Neural cell (in vitro differentiated cells): ENCODE measurements around the gene CMTM3. TPM values are rescaled to one million over a fixed set of nuclear protein-coding genes. Genes with fewer than 3 reads are reported as not detected.

Experiments
- H2AFZ ChIP-seq: fragments of 200-600, 300-800 bp; sonication (generic), shearing (Covaris generic); 2 replicates; pipeline ENCODE4 v1.6.0; 2014; ENCODE audit warnings: low read depth, mild to moderate bottlenecking, antibody characterized with exemption, low read length, moderate library complexity
- H3F3A ChIP-seq: fragments of 200-600 bp; shearing (Covaris generic); 2 replicates; pipeline ENCODE4 v1.6.1; 2016; ENCODE audit warnings: mild to moderate bottlenecking, moderate library complexity, mixed read lengths, antibody characterized with exemption, low read length; ENCODE audit not compliant: insufficient read depth, poor library complexity, severe bottlenecking
- H3K27ac ChIP-seq: fragments of 200-600, 300-800 bp; sonication (generic), shearing (Covaris generic); 2 replicates; pipeline ENCODE4 v1.5.1; 2014; ENCODE audit warnings: mild to moderate bottlenecking, low read length, moderate library complexity
- H3K27me3 ChIP-seq: fragments of 300-800, 200-600 bp; sonication (generic), shearing (Covaris generic); 2 replicates; pipeline ENCODE4 v1.6.0; 2014; ENCODE audit warnings: mild to moderate bottlenecking, low read depth, low read length, moderate library complexity; ENCODE audit not compliant: insufficient read depth
- H3K36me3 ChIP-seq: fragments of 300-800, 200-600 bp; sonication (generic), shearing (Covaris generic); 2 replicates; pipeline ENCODE4 v1.5.1; 2014; ENCODE audit warnings: mild to moderate bottlenecking, antibody characterized with exemption, low read length, moderate library complexity; ENCODE audit not compliant: insufficient read depth
- H3K4me2 ChIP-seq: fragments of 300-800, 200-600 bp; sonication (generic), shearing (Covaris generic); 2 replicates; pipeline ENCODE4 v1.6.0; 2014; ENCODE audit warnings: mild to moderate bottlenecking, low read length
- H3K4me3 ChIP-seq: fragments of 300-800, 200-600 bp; sonication (generic), shearing (Covaris generic); 2 replicates; pipeline ENCODE4 v1.5.1; 2014; ENCODE audit warnings: mild to moderate bottlenecking, low read length, moderate library complexity
- H3K79me2 ChIP-seq: fragments of 200-600 bp; shearing (Covaris generic); replicated peaks from 2 replicates; pipeline ENCODE4 v1.6.0; 2014; ENCODE audit warnings: mild to moderate bottlenecking, low read length, moderate library complexity; ENCODE audit not compliant: insufficient read depth
- H3K9ac ChIP-seq: fragments of 300-800, 200-600 bp; sonication (generic), shearing (Covaris generic); 2 replicates; pipeline ENCODE4 v1.6.1; 2016; ENCODE audit warnings: mild to moderate bottlenecking, low read length, mixed read lengths
- H3K9me2 ChIP-seq: fragments of 200-600 bp; shearing (Covaris generic); 2 replicates; pipeline ENCODE4 v1.6.1; 2016; ENCODE audit warnings: mild to moderate bottlenecking, low read length, mixed read lengths; ENCODE audit not compliant: insufficient read depth
- H3K9me3 ChIP-seq: fragments of 200-600, 300-800 bp; sonication (generic), shearing (Covaris generic); 2 replicates; pipeline ENCODE4 v1.6.1; 2016; ENCODE audit warnings: mild to moderate bottlenecking, mixed run types, low read length, moderate library complexity, mixed read lengths
- H4K20me1 ChIP-seq: fragments of 200-600 bp; shearing (Covaris generic); 2 replicates; pipeline ENCODE4 v1.6.1; 2016; ENCODE audit warnings: mild to moderate bottlenecking, mixed run types; ENCODE audit not compliant: insufficient read depth
- EP300 ChIP-seq: fragments of 450-650 bp; conservative IDR thresholded peaks from 2 replicates; pipeline ENCODE4 v1.6.1; 2014; ENCODE audit warnings: antibody characterized with exemption, mild to moderate bottlenecking, moderate library complexity; ENCODE audit not compliant: poor library complexity, severe bottlenecking
- EZH2 ChIP-seq: fragments of 200-600, 300-800 bp; shearing (Covaris generic), sonication (generic); IDR thresholded peaks from 2 replicates; pipeline ENCODE4 v1.6.1; 2014; ENCODE audit warnings: antibody characterized with exemption, low read length, borderline replicate concordance, mild to moderate bottlenecking; ENCODE audit not compliant: insufficient read depth, poor library complexity, severe bottlenecking
- MXI1 ChIP-seq: fragments of 450-650 bp; conservative IDR thresholded peaks from 2 replicates; pipeline ENCODE4 v1.6.1; 2014; ENCODE audit warnings: antibody characterized with exemption, mild to moderate bottlenecking; ENCODE audit not compliant: poor library complexity, severe bottlenecking
- POLR2AphosphoS5 ChIP-seq: IDR thresholded peaks from 2 replicates; pipeline ENCODE4 v1.6.1; 2012
- RAD21 ChIP-seq: fragments of 450-650 bp; conservative IDR thresholded peaks from 2 replicates; pipeline ENCODE4 v1.6.1; 2014; ENCODE audit warnings: antibody characterized with exemption, mild to moderate bottlenecking, moderate library complexity
- SMC3 ChIP-seq: fragments of 450-650 bp; conservative IDR thresholded peaks from 2 replicates; pipeline ENCODE4 v1.6.1; 2014; ENCODE audit warnings: antibody characterized with exemption, mild to moderate bottlenecking, moderate library complexity; ENCODE audit not compliant: poor library complexity
- TAF1 ChIP-seq: IDR thresholded peaks from 2 replicates; pipeline ENCODE4 v1.6.1; 2012; ENCODE audit warnings: low read depth
- polyA plus RNA-seq: library from polyadenylated mRNA; depleted of rRNA; stranded (reverse); fragments of >200 nt; gene quantifications from 2 replicates; pipeline ENCODE4 v1.2.3, GENCODE V29; 2014
- TF ChIP-seq, protein P1 (sequence below): IDR thresholded peaks from 2 replicates; pipeline ENCODE4 v1.6.1; 2012; ENCODE audit warnings: borderline replicate concordance
- TF ChIP-seq, protein P2 (sequence below): fragments of 450-650 bp; IDR thresholded peaks from 2 replicates; pipeline ENCODE4 v1.5.1; 2014; ENCODE audit warnings: antibody characterized with exemption, mild to moderate bottlenecking, moderate library complexity; ENCODE audit not compliant: poor library complexity, severe bottlenecking

CMTM3 gene
- polyA plus RNA-seq, 1 donor from 2014 or later, result 7.7 TPM

DNA sequence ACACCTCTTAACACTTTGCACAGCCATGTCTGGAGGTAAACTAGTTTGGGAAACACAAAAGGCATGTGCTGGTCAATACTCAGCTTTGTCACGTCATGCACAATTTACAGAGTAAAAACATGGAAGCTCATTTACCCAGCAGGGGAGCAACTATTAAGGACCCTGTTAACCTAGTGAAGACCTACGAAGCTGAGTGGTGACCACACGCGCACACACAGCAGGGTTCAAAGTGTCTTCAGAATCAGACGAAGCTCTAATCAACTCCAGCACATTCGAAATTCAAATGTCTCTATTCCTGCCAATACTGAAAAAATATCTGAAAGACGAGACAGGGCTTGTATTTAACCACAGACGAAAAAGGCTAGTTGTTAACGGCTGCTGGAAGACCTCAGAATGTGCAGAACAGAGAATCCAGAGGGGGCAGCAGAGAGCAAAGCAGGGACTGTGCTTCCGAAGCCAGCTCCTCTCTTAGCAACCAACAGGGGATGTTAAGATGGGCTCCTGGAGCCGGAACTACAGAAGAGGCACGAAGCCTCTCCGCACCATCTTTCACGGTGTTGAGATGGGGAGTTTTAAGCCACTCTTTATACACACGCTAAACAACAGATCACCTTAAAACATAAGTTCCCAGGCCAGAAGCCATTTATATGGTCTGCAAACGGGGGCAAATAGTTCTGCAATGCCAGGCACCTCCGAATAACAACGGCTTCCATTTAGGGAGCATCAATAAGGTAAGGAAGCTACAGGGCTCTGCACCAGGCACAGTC lies 46.4 kb downstream of the CMTM3 start:
- no peaks in the 10 kb centered on the region for H3K9me2 ChIP-seq
- peak overlapping the region; percentile 68 for H3K4me2 ChIP-seq
- peak overlapping the region; percentile 80 for H2AFZ ChIP-seq
- peak overlapping the region; percentile 80 for H3K27ac ChIP-seq
- H4K20me1 ChIP-seq, result no peaks in the 10 kb centered on the region
- H3K36me3 ChIP-seq, result no peaks in the 10 kb centered on the region
- peak overlapping the region; percentile 64 for H3K4me3 ChIP-seq
- H3K9me3 ChIP-seq, result no peaks in the 10 kb centered on the region
- TF ChIP-seq MXI1 (peak; percentile 56), EZH2 (no peak), EP300 (peak; percentile 48), RAD21 (peak; percentile 77), SMC3 (peak; percentile 75), POLR2AphosphoS5 (peak; percentile 66), TAF1 (peak; percentile 42)
- TF ChIP-seq, protein P1, sequence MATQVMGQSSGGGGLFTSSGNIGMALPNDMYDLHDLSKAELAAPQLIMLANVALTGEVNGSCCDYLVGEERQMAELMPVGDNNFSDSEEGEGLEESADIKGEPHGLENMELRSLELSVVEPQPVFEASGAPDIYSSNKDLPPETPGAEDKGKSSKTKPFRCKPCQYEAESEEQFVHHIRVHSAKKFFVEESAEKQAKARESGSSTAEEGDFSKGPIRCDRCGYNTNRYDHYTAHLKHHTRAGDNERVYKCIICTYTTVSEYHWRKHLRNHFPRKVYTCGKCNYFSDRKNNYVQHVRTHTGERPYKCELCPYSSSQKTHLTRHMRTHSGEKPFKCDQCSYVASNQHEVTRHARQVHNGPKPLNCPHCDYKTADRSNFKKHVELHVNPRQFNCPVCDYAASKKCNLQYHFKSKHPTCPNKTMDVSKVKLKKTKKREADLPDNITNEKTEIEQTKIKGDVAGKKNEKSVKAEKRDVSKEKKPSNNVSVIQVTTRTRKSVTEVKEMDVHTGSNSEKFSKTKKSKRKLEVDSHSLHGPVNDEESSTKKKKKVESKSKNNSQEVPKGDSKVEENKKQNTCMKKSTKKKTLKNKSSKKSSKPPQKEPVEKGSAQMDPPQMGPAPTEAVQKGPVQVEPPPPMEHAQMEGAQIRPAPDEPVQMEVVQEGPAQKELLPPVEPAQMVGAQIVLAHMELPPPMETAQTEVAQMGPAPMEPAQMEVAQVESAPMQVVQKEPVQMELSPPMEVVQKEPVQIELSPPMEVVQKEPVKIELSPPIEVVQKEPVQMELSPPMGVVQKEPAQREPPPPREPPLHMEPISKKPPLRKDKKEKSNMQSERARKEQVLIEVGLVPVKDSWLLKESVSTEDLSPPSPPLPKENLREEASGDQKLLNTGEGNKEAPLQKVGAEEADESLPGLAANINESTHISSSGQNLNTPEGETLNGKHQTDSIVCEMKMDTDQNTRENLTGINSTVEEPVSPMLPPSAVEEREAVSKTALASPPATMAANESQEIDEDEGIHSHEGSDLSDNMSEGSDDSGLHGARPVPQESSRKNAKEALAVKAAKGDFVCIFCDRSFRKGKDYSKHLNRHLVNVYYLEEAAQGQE, result peak; percentile 31
- TF ChIP-seq, protein P2, sequence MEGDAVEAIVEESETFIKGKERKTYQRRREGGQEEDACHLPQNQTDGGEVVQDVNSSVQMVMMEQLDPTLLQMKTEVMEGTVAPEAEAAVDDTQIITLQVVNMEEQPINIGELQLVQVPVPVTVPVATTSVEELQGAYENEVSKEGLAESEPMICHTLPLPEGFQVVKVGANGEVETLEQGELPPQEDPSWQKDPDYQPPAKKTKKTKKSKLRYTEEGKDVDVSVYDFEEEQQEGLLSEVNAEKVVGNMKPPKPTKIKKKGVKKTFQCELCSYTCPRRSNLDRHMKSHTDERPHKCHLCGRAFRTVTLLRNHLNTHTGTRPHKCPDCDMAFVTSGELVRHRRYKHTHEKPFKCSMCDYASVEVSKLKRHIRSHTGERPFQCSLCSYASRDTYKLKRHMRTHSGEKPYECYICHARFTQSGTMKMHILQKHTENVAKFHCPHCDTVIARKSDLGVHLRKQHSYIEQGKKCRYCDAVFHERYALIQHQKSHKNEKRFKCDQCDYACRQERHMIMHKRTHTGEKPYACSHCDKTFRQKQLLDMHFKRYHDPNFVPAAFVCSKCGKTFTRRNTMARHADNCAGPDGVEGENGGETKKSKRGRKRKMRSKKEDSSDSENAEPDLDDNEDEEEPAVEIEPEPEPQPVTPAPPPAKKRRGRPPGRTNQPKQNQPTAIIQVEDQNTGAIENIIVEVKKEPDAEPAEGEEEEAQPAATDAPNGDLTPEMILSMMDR, result peak; percentile 98
- H3K9ac ChIP-seq, result peak overlapping the region; percentile 56
- H3K27me3 ChIP-seq, result no peaks in the 10 kb centered on the region
- H3K79me2 ChIP-seq, result no peaks in the 10 kb centered on the region
- H3F3A ChIP-seq, result peaks cover 7% of the 10 kb centered on the region

DNA sequence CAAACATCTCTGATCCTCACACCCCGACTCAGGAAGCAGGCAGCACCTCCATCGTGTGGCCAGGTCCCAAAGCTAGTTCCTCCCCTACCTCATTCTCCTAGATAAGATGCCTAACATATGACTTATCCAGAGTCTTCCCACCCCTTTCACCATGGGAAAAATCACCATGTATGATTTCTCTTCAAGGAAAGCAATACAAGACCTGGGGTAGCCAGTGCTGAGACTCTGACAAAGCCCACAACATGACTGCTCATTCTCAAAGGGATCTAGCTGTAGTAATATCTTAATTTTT lies 46.9 kb downstream of the CMTM3 start:
- Histone ChIP-seq H2AFZ (peak overlapping the region; percentile 80), H3F3A (peaks cover 7% of the 10 kb centered on the region), H3K9ac (peak overlapping the region; percentile 56), H4K20me1 (no peaks in the 10 kb centered on the region), H3K4me2 (peak overlapping the region; percentile 68), H3K9me2 (no peaks in the 10 kb centered on the region), H3K9me3 (no peaks in the 10 kb centered on the region), H3K27me3 (no peaks in the 10 kb centered on the region), H3K4me3 (peak overlapping the region; percentile 64), H3K27ac (peak overlapping the region; percentile 80), H3K79me2 (no peaks in the 10 kb centered on the region), H3K36me3 (no peaks in the 10 kb centered on the region)
- TF ChIP-seq TAF1 (no peak), RAD21 (no peak), EZH2 (no peak), POLR2AphosphoS5 (no peak), EP300 (no peak), MXI1 (no peak), SMC3 (no peak)
- TF ChIP-seq, protein P1, result no peak
- TF ChIP-seq, protein P2, result no peak
